ENCODE measurements around the gene MTA3. TPM values are rescaled to one million over a fixed set of nuclear protein-coding genes. Genes with fewer than 3 reads are reported as not detected.
"Not testable (repeated sequence)": the region's sequence is repeated elsewhere in the genome, so short reads cannot be mapped to it uniquely, and the experiment has no call there.

MTA3 gene
- total RNA-seq, 2 experiments from 2014 or later: 20.9 to 21.5 TPM

DNA sequence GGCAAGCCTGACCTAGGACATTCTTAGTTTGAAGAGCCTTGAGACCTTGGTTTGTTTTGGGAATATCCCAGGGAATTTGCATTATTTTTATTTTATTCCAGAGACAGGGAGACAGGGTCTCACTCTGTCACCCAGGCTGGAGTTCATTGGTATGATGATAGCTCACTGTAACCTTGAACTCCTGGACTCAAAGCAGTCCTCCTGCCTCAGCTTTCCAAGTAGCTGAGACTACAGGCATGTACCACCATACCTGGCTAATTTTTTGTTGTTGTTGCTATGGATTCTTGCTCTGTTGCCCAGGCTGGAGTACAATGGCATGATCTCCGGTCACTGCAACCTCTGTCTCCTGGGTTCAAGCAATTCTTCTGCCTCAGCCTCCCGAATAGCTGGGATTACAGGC lies 4.8 kb downstream of the MTA3 start:
- Mint-ChIP-seq H3K27me3 (no peaks in the 10 kb centered on the region), H3K4me1 (peaks cover 20% of the 10 kb centered on the region), H3K9me3 (no peaks in the 10 kb centered on the region), H3K4me3 (no peak overlapping the region), H3K27ac (no peak overlapping the region), H3K36me3 (ENCODE audit: low read depth) (peaks cover 24% of the 10 kb centered on the region)
- CTCF ChIA-PET: no interaction called here
- DNase-seq: no peak
- POLR2A ChIA-PET: no interaction called here

DNA sequence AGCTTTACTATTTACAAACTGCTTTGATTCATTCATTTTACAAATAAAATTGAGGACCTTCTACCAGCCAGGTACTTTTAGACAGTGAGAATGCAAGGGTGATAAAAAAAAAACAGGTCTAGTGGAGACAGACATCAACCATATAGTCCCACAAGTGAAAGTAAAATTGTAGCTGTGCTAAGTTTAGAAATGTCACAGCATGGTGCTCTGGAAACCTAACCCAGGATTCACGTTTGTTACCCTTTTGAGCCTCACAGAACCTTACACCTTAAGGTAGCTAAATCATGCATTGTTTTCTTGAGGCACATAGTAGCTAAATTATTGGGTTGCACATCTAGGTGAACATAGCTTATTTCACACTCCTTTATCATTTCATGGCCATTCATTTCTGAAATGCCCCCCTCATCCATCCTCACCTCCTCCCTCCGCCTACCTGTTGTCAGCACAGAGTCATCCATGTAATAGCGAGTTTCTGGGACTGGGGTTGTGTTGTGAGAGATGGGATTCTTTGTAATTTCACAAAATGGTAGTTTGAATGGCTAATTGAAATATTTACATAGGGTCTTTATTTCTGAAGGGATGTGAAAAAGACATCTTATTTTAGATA lies 7.1 kb downstream of the MTA3 start:
- Mint-ChIP-seq H3K27me3 (no peaks in the 10 kb centered on the region), H3K4me1 (peaks cover 10% of the 10 kb centered on the region), H3K4me3 (no peak overlapping the region), H3K9me3 (no peaks in the 10 kb centered on the region), H3K27ac (no peak overlapping the region), H3K36me3 (ENCODE audit: low read depth) (peaks cover 23% of the 10 kb centered on the region)
- ChIA-PET POLR2A (no interaction called here), CTCF (interaction anchor here (0.9 to 1.3 kb wide), 2 partner anchors 21 to 52 kb away, joined by 3 read pairs; no protein-coding TSS in a partner anchor)
- DNase-seq: no peak

- Mint-ChIP-seq H3K4me1 (peaks cover 13% of the 10 kb centered on the region), H3K27me3 (no peaks in the 10 kb centered on the region), H3K9me3 (no peaks in the 10 kb centered on the region), H3K27ac (no peak overlapping the region), H3K4me3 (no peak overlapping the region), H3K36me3 (ENCODE audit: low read depth) (peaks cover 29% of the 10 kb centered on the region)
- DNase-seq: no peak
- ChIA-PET CTCF (no interaction called here), POLR2A (no interaction called here)
Observed at GRCh38 chr2:42578621-42579020, 10.2 kb downstream of the MTA3 start.

- POLR2A ChIA-PET: no interaction called here
- H3K9me3 Mint-ChIP-seq: no peaks in the 10 kb centered on the region
- CTCF ChIA-PET: no interaction called here
- DNase-seq: no peak
- H3K4me3 Mint-ChIP-seq: no peak overlapping the region
- H3K4me1 Mint-ChIP-seq: peaks cover 2% of the 10 kb centered on the region
- H3K27ac Mint-ChIP-seq: no peak overlapping the region
- no peaks in the 10 kb centered on the region for H3K27me3 Mint-ChIP-seq
- H3K36me3 Mint-ChIP-seq (ENCODE audit: low read depth): peaks cover 17% of the 10 kb centered on the region
Observed at GRCh38 chr2:42581257-42581656, 12.8 kb downstream of the MTA3 start.

- H3K27me3 Mint-ChIP-seq, H3K27ac Mint-ChIP-seq, H3K4me3 Mint-ChIP-seq, H3K9me3 Mint-ChIP-seq, H3K4me1 Mint-ChIP-seq, DNase-seq, POLR2A ChIA-PET: not testable (repeated sequence)
- CTCF ChIA-PET: interaction anchor here (1.2 kb wide), 1 partner anchor 12 kb away, joined by 3 read pairs; no protein-coding TSS in a partner anchor
- H3K36me3 Mint-ChIP-seq (ENCODE audit: low read depth): peaks cover 15% of the 10 kb centered on the region
Observed at GRCh38 chr2:42584628-42585027, 16.2 kb downstream of the MTA3 start.

- CTCF ChIA-PET: no interaction called here
- H3K9me3 Mint-ChIP-seq: no peaks in the 10 kb centered on the region
- POLR2A ChIA-PET: no interaction called here
- no peak overlapping the region for H3K4me3 Mint-ChIP-seq
- H3K27ac Mint-ChIP-seq: no peak overlapping the region
- H3K4me1 Mint-ChIP-seq: peaks cover 2% of the 10 kb centered on the region
- H3K27me3 Mint-ChIP-seq: no peaks in the 10 kb centered on the region
- no peak for DNase-seq
- H3K36me3 Mint-ChIP-seq (ENCODE audit: low read depth): peaks cover 14% of the 10 kb centered on the region
Observed at GRCh38 chr2:42585779-42586178, 17.3 kb downstream of the MTA3 start.

- CTCF ChIA-PET: interaction anchor here (0.6 kb wide), 1 partner anchor 15 kb away, joined by 3 read pairs; no protein-coding TSS in a partner anchor
- Mint-ChIP-seq H3K4me3 (no peak overlapping the region), H3K9me3 (no peaks in the 10 kb centered on the region), H3K27ac (no peak overlapping the region), H3K36me3 (ENCODE audit: low read depth) (peaks cover 12% of the 10 kb centered on the region), H3K27me3 (no peaks in the 10 kb centered on the region), H3K4me1 (peaks cover 2% of the 10 kb centered on the region)
- no peak for DNase-seq
- POLR2A ChIA-PET: no interaction called here
Observed at GRCh38 chr2:42587526-42588117, 19.2 kb downstream of the MTA3 start.

- no peaks in the 10 kb centered on the region for H3K27me3 Mint-ChIP-seq
- no peak overlapping the region for H3K4me3 Mint-ChIP-seq
- POLR2A ChIA-PET: no interaction called here
- no peak for DNase-seq
- H3K27ac Mint-ChIP-seq: no peak overlapping the region
- H3K36me3 Mint-ChIP-seq (ENCODE audit: low read depth): peaks cover 7% of the 10 kb centered on the region
- peaks cover under 1% of the 10 kb centered on the region for H3K4me1 Mint-ChIP-seq
- CTCF ChIA-PET: interaction anchor here (0.6 kb wide), 1 partner anchor 14 kb away, joined by 3 read pairs; no protein-coding TSS in a partner anchor
- no peaks in the 10 kb centered on the region for H3K9me3 Mint-ChIP-seq
Observed at GRCh38 chr2:42588121-42588520, 19.7 kb downstream of the MTA3 start.

DNA sequence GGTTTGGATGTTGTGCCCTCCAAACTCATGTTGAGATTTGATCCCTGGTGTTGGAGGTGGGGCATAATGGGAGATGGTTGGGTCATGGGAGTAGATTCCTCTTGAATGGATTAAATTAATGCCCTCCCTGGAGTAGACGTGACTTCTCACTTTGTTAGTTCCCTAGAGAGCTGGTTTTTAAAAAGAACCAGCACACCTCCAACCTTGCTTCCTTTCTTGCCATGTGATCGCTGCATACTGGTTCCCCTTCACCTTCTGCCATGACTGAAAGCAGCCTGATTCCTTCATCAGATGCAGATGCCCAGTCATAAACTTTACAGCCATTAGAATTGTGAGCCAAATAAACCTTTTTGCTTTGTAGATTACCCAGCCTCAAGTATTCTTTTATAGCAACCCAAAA lies 21.7 kb downstream of the MTA3 start:
- no peak overlapping the region for H3K27ac Mint-ChIP-seq
- peaks cover 6% of the 10 kb centered on the region for H3K36me3 Mint-ChIP-seq (ENCODE audit: low read depth)
- H3K4me1 Mint-ChIP-seq: no peaks in the 10 kb centered on the region
- no peak for DNase-seq
- no peak overlapping the region for H3K4me3 Mint-ChIP-seq
- no peaks in the 10 kb centered on the region for H3K27me3 Mint-ChIP-seq
- no peaks in the 10 kb centered on the region for H3K9me3 Mint-ChIP-seq
- ChIA-PET POLR2A (no interaction called here), CTCF (no interaction called here)

GRCh38 chr2:42593282-42593681 lies 24.9 kb downstream of the MTA3 start:
- H3K9me3 Mint-ChIP-seq: no peaks in the 10 kb centered on the region
- no peak for DNase-seq
- ChIA-PET POLR2A (no interaction called here), CTCF (no interaction called here)
- H3K27ac Mint-ChIP-seq: no peak overlapping the region
- H3K36me3 Mint-ChIP-seq (ENCODE audit: low read depth): peaks cover 6% of the 10 kb centered on the region
- H3K27me3 Mint-ChIP-seq: no peaks in the 10 kb centered on the region
- no peak overlapping the region for H3K4me3 Mint-ChIP-seq
- no peaks in the 10 kb centered on the region for H3K4me1 Mint-ChIP-seq

- Mint-ChIP-seq H3K4me1 (no peaks in the 10 kb centered on the region), H3K36me3 (ENCODE audit: low read depth) (no peaks in the 10 kb centered on the region), H3K27me3 (no peaks in the 10 kb centered on the region), H3K9me3 (no peaks in the 10 kb centered on the region), H3K27ac (no peak overlapping the region), H3K4me3 (no peak overlapping the region)
- no peak for DNase-seq
- POLR2A ChIA-PET: no interaction called here
- CTCF ChIA-PET: interaction anchor here (1.2 kb wide), 1 partner anchor 71 kb away, joined by 3 read pairs; no protein-coding TSS in a partner anchor
Observed at GRCh38 chr2:42598656-42599055, 30.2 kb downstream of the MTA3 start.

DNA sequence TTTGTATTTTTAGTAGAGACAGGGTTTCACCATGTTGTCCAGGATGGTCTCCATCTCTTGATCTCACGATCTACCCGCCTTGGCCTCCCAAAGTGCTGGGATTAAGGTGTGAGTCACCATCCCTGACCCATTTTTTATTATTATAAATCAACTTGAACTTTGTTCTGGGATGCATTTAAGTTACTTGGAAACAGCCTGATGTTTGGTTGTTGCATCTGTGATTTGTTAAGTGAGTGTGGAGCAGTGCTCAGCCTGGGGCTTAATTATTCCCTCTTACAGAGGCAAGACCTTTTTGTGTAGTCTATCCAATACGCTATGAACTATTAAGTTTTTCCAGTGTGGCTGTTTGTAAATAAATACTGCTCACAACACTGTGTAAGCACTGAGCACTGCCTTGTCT lies 32.6 kb downstream of the MTA3 start:
- H3K36me3 Mint-ChIP-seq (ENCODE audit: low read depth): no peaks in the 10 kb centered on the region
- POLR2A ChIA-PET: no interaction called here
- no peaks in the 10 kb centered on the region for H3K27me3 Mint-ChIP-seq
- H3K4me3 Mint-ChIP-seq: no peak overlapping the region
- no peaks in the 10 kb centered on the region for H3K9me3 Mint-ChIP-seq
- no peak overlapping the region for H3K27ac Mint-ChIP-seq
- no peaks in the 10 kb centered on the region for H3K4me1 Mint-ChIP-seq
- CTCF ChIA-PET: no interaction called here
- DNase-seq: no peak

GRCh38 chr2:42602218-42602875 lies 33.9 kb downstream of the MTA3 start:
- Mint-ChIP-seq H3K4me1 (no peaks in the 10 kb centered on the region), H3K27ac (no peak overlapping the region), H3K4me3 (no peak overlapping the region), H3K9me3 (no peaks in the 10 kb centered on the region), H3K36me3 (ENCODE audit: low read depth) (no peaks in the 10 kb centered on the region), H3K27me3 (no peaks in the 10 kb centered on the region)
- no peak for DNase-seq
- ChIA-PET CTCF (interaction anchor here (0.7 to 0.8 kb wide), 2 partner anchors 15 to 89 kb away, joined by 3 read pairs; no protein-coding TSS in a partner anchor), POLR2A (no interaction called here)

DNA sequence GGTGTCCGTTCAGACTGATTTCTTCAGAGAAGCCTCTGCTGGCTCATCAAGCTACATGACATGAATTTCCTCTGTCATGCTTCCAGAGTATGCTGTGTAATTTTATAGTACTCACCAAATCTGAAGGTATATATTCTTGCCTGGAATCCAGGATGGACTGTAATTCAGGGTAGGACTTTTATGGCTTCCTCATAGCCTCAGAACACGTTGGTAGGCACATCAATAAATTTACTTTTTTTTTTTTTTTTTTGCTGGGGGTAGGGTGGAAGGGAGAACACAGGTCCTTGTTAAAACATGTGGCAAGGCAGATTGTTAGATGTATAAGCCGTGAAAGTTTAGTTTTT lies 34.4 kb downstream of the MTA3 start:
- DNase-seq: no peak
- H3K36me3 Mint-ChIP-seq (ENCODE audit: low read depth): no peaks in the 10 kb centered on the region

More for the DNA sequence above, 34.4 kb downstream of the MTA3 start:
- H3K27ac Mint-ChIP-seq: no peak overlapping the region
- POLR2A ChIA-PET: no interaction called here
- no peaks in the 10 kb centered on the region for H3K9me3 Mint-ChIP-seq
- no peaks in the 10 kb centered on the region for H3K27me3 Mint-ChIP-seq
- H3K4me1 Mint-ChIP-seq: no peaks in the 10 kb centered on the region
- H3K4me3 Mint-ChIP-seq: no peak overlapping the region
- CTCF ChIA-PET: interaction anchor here (0.7 to 0.8 kb wide), 2 partner anchors 15 to 89 kb away, joined by 3 read pairs; no protein-coding TSS in a partner anchor
